Activated CD8-positive, alpha-beta memory T cell treated with anti-CD3 and anti-CD28 coated beads for 48 hours (primary cell): Measurements from ENCODE around the gene RNPC3.

Source experiments
- DNase-seq, 3 experiments: peaks; one replicate each; pipeline ENCODE4 v3.0.0-alpha.2; 2020; ENCODE audit warnings: low read depth in 2 of 3, low spot score in 2 of 3

Gene RNPC3

GRCh38 chr1:103525607-103526507 lies at the start of gene RNPC3:
TSS of gene RNPC3 (plus strand) at chr1:103525699. CDS start at chr1:103526071, 372 bp downstream.
- peak; percentile 54 to 84 (median 73) for DNase-seq

GRCh38 chr1:103477101-103477500 lies 48.4 kb upstream of the RNPC3 start:
- DNase-seq = no peak

- no peak for DNase-seq
Observed at GRCh38 chr1:103489935-103490334, 35.6 kb upstream of the RNPC3 start.

GRCh38 chr1:103492003-103492625 lies 33.4 kb upstream of the RNPC3 start:
- no peak for DNase-seq

- no peak for DNase-seq
Observed at GRCh38 chr1:103496014-103496635, 29.4 kb upstream of the RNPC3 start.

- no peak for DNase-seq
Observed at GRCh38 chr1:103497404-103497803, 28.1 kb upstream of the RNPC3 start.

- no peak for DNase-seq
Observed at GRCh38 chr1:103509250-103509649, 16.2 kb upstream of the RNPC3 start.

GRCh38 chr1:103513711-103514110 lies 11.8 kb upstream of the RNPC3 start:
- DNase-seq = no peak

- no peak for DNase-seq
Observed at GRCh38 chr1:103514920-103515503, 10.5 kb upstream of the RNPC3 start.

- no peak for DNase-seq
Observed at GRCh38 chr1:103516283-103516682, 9.2 kb upstream of the RNPC3 start.

GRCh38 chr1:103516693-103517092 lies 8.8 kb upstream of the RNPC3 start:
- no peak for DNase-seq

- no peak for DNase-seq
Observed at GRCh38 chr1:103517380-103518047, 8.0 kb upstream of the RNPC3 start.

GRCh38 chr1:103520822-103521221 lies 4.7 kb upstream of the RNPC3 start:
- no peak for DNase-seq

- no peak for DNase-seq
Observed at GRCh38 chr1:103523346-103523745, 2.2 kb upstream of the RNPC3 start.

- no peak for DNase-seq
Observed at GRCh38 chr1:103525114-103525606, 339 bp upstream of the RNPC3 start.

- no peak for DNase-seq
Observed at GRCh38 chr1:103527331-103527730, 1.8 kb downstream of the RNPC3 start.

- peak in 1 of 3 experiments; percentile 18 for DNase-seq
Observed at GRCh38 chr1:103529746-103530145, 4.2 kb downstream of the RNPC3 start.

- DNase-seq = no peak
Observed at GRCh38 chr1:103538226-103538625, 12.7 kb downstream of the RNPC3 start.

GRCh38 chr1:103541431-103541830 lies 15.9 kb downstream of the RNPC3 start:
- DNase-seq = no peak

- no peak for DNase-seq
Observed at GRCh38 chr1:103546496-103546895, 21.0 kb downstream of the RNPC3 start.

- no peak for DNase-seq
Observed at GRCh38 chr1:103547840-103548239, 22.3 kb downstream of the RNPC3 start.
